Activated CD4-positive, alpha-beta T cell treated with anti-CD3 and anti-CD28 coated beads for 36 hours (primary cell): ENCODE data around the gene CTIF. TPM values are rescaled to one million over a fixed set of nuclear protein-coding genes. Genes with fewer than 3 reads are reported as not detected.

ENCODE experiments used
- ATAC-seq: fragments of 200-7000 bp; cut with Tn5 transposase; one replicate; pipeline ENCODE4 v1.10.0; 2021; ENCODE audit warnings: mild to moderate bottlenecking, moderate library complexity
- CTCF ChIA-PET: fragments of 350-600 bp; sonication (Branson Sonifier 250); formaldehyde crosslinking; loops from one replicate; lab custom pipeline; 2021; ENCODE audit warnings: antibody characterized with exemption; lab: Charles Lee
- POLR2A ChIA-PET: fragments of 350-600 bp; sonication (Branson Sonifier 250); formaldehyde crosslinking; loops from one replicate; lab custom pipeline; 2021; ENCODE audit warnings: antibody characterized with exemption, inconsistent platforms; lab: Charles Lee
- DNase-seq: peaks from one replicate; pipeline ENCODE4 v3.0.0-alpha.2; 2020
- H3K27ac Mint-ChIP-seq: one replicate; pipeline ENCODE4 v1.8.0; 2021; ENCODE audit warnings: mixed read lengths
- H3K27me3 Mint-ChIP-seq: one replicate; pipeline ENCODE4 v1.8.0; 2021; ENCODE audit warnings: mixed read lengths
- H3K36me3 Mint-ChIP-seq: one replicate; pipeline ENCODE4 v1.8.0; 2021; ENCODE audit warnings: low read depth, mixed read lengths
- H3K4me1 Mint-ChIP-seq: one replicate; pipeline ENCODE4 v1.8.0; 2021; ENCODE audit warnings: mixed read lengths
- H3K4me3 Mint-ChIP-seq: one replicate; pipeline ENCODE4 v1.8.0; 2021; ENCODE audit warnings: mild to moderate bottlenecking, moderate library complexity, mixed read lengths
- H3K9me3 Mint-ChIP-seq: one replicate; pipeline ENCODE4 v1.8.0; 2021; ENCODE audit warnings: low read depth, mixed read lengths
- intact Hi-C, 2 experiments: fragments of 100-400 bp; cut with DNase I in 1 of 2; cut with micrococcal nuclease in 1 of 2; formaldehyde crosslinking; loops; one replicate each; pipeline versions ENCODE4 v1.14.2 to v1.15.1; 2022 to 2024; cut with DNase I, micrococcal nuclease
- total RNA-seq, 2 experiments: library from RNA; stranded (reverse); gene quantifications; one replicate each; pipeline ENCODE4 v1.2.3, GENCODE V29; 2021

CTIF gene
- total RNA-seq, 2 experiments from 2014 or later = 4.5 to 5.3 TPM

GRCh38 chr18:48609820-48610815 is 71.3 kb downstream of the CTIF start:
- CTCF ChIA-PET = interaction anchor here (1.5 kb wide), 1 partner anchor 165 kb away, joined by 4 read pairs; no protein-coding TSS in a partner anchor
- no peak overlapping the region for H3K27ac Mint-ChIP-seq

GRCh38 chr18:48611203-48611602 is 72.4 kb downstream of the CTIF start:
- CTCF ChIA-PET = no interaction called here
- POLR2A ChIA-PET = no interaction called here
- no peaks in the 10 kb centered on the region for H3K27me3 Mint-ChIP-seq
- intact Hi-C loops = no loop called here
- no peak for DNase-seq
- H3K36me3 Mint-ChIP-seq = no peaks in the 10 kb centered on the region
- no peaks in the 10 kb centered on the region for H3K4me1 Mint-ChIP-seq
- H3K27ac Mint-ChIP-seq = no peak overlapping the region
- no peaks in the 10 kb centered on the region for H3K9me3 Mint-ChIP-seq
- no peak for ATAC-seq
- H3K4me3 Mint-ChIP-seq = no peak overlapping the region

More at GRCh38 chr18:48609820-48610815, 71.3 kb downstream of the CTIF start:
- Mint-ChIP-seq H3K36me3 (no peaks in the 10 kb centered on the region), H3K27me3 (no peaks in the 10 kb centered on the region), H3K9me3 (no peaks in the 10 kb centered on the region), H3K4me1 (no peaks in the 10 kb centered on the region), H3K4me3 (no peak overlapping the region)
- intact Hi-C loops = no loop called here
- DNase-seq (no peak), ATAC-seq (no peak)
- POLR2A ChIA-PET = no interaction called here

GRCh38 chr18:48611785-48612480 is 73.1 kb downstream of the CTIF start:
- ATAC-seq (no peak), DNase-seq (no peak)
- Mint-ChIP-seq H3K4me1 (no peaks in the 10 kb centered on the region), H3K36me3 (no peaks in the 10 kb centered on the region), H3K27me3 (no peaks in the 10 kb centered on the region), H3K9me3 (no peaks in the 10 kb centered on the region), H3K4me3 (no peak overlapping the region), H3K27ac (no peak overlapping the region)
- intact Hi-C loops = no loop called here
- POLR2A ChIA-PET = no interaction called here
- CTCF ChIA-PET = no interaction called here

- ATAC-seq = no peak
- intact Hi-C loops = no loop called here
- Mint-ChIP-seq H3K4me3 (no peak overlapping the region), H3K27ac (no peak overlapping the region), H3K27me3 (no peaks in the 10 kb centered on the region), H3K4me1 (no peaks in the 10 kb centered on the region), H3K36me3 (no peaks in the 10 kb centered on the region), H3K9me3 (no peaks in the 10 kb centered on the region)
- DNase-seq = no peak
- CTCF ChIA-PET = no interaction called here
- POLR2A ChIA-PET = no interaction called here
Measured at GRCh38 chr18:48612511-48612910, 73.7 kb downstream of the CTIF start.

- ChIA-PET CTCF (no interaction called here), POLR2A (no interaction called here)
- ATAC-seq = no peak
- H3K27ac Mint-ChIP-seq = no peak overlapping the region
- intact Hi-C loops = no loop called here
- H3K4me1 Mint-ChIP-seq = no peaks in the 10 kb centered on the region
- H3K36me3 Mint-ChIP-seq = no peaks in the 10 kb centered on the region
- H3K4me3 Mint-ChIP-seq = no peak overlapping the region
- H3K27me3 Mint-ChIP-seq = no peaks in the 10 kb centered on the region
- DNase-seq = no peak
- no peaks in the 10 kb centered on the region for H3K9me3 Mint-ChIP-seq
Measured at GRCh38 chr18:48612917-48613316, 74.1 kb downstream of the CTIF start.

GRCh38 chr18:48613589-48614404 is 75.0 kb downstream of the CTIF start:
- no peak overlapping the region for H3K27ac Mint-ChIP-seq
- CTCF ChIA-PET = no interaction called here
- no peaks in the 10 kb centered on the region for H3K4me1 Mint-ChIP-seq

GRCh38 chr18:48615566-48616401 is 77.0 kb downstream of the CTIF start:
- no peak for ATAC-seq
- no peaks in the 10 kb centered on the region for H3K36me3 Mint-ChIP-seq
- ChIA-PET CTCF (no interaction called here), POLR2A (no interaction called here)
- no peak for DNase-seq
- no peaks in the 10 kb centered on the region for H3K27me3 Mint-ChIP-seq
- intact Hi-C loops = no loop called here
- H3K4me3 Mint-ChIP-seq = no peak overlapping the region
- no peak overlapping the region for H3K27ac Mint-ChIP-seq
- H3K9me3 Mint-ChIP-seq = no peaks in the 10 kb centered on the region
- H3K4me1 Mint-ChIP-seq = no peaks in the 10 kb centered on the region

More at GRCh38 chr18:48613589-48614404, 75.0 kb downstream of the CTIF start:
- Mint-ChIP-seq H3K4me3 (no peak overlapping the region), H3K9me3 (no peaks in the 10 kb centered on the region), H3K27me3 (no peaks in the 10 kb centered on the region), H3K36me3 (no peaks in the 10 kb centered on the region)
- intact Hi-C loops = no loop called here
- POLR2A ChIA-PET = no interaction called here
- DNase-seq (no peak), ATAC-seq (no peak)

GRCh38 chr18:48616484-48617255 is 77.8 kb downstream of the CTIF start:
- intact Hi-C loops = no loop called here
- H3K9me3 Mint-ChIP-seq = no peaks in the 10 kb centered on the region

GRCh38 chr18:48617844-48618497 is 79.1 kb downstream of the CTIF start:
- intact Hi-C loops = no loop called here
- Mint-ChIP-seq H3K9me3 (no peaks in the 10 kb centered on the region), H3K27me3 (no peaks in the 10 kb centered on the region), H3K4me1 (no peaks in the 10 kb centered on the region), H3K36me3 (no peaks in the 10 kb centered on the region), H3K4me3 (no peak overlapping the region), H3K27ac (no peak overlapping the region)
- ChIA-PET POLR2A (no interaction called here), CTCF (interaction anchor here (1.1 kb wide), 1 partner anchor 45 kb away, joined by 3 read pairs; no protein-coding TSS in a partner anchor)
- ATAC-seq (no peak), DNase-seq (no peak)

More at GRCh38 chr18:48616484-48617255, 77.8 kb downstream of the CTIF start:
- H3K36me3 Mint-ChIP-seq = no peaks in the 10 kb centered on the region
- no peak for ATAC-seq
- POLR2A ChIA-PET = no interaction called here
- no peak for DNase-seq
- H3K4me3 Mint-ChIP-seq = no peak overlapping the region
- H3K27ac Mint-ChIP-seq = no peak overlapping the region
- no peaks in the 10 kb centered on the region for H3K4me1 Mint-ChIP-seq
- CTCF ChIA-PET = interaction anchor here (1.1 kb wide), 1 partner anchor 46 kb away, joined by 3 read pairs; no protein-coding TSS in a partner anchor
- no peaks in the 10 kb centered on the region for H3K27me3 Mint-ChIP-seq

- CTCF ChIA-PET = no interaction called here
- no peaks in the 10 kb centered on the region for H3K9me3 Mint-ChIP-seq
- POLR2A ChIA-PET = no interaction called here
- intact Hi-C loops = no loop called here
- ATAC-seq = no peak
- no peak overlapping the region for H3K4me3 Mint-ChIP-seq
- no peaks in the 10 kb centered on the region for H3K4me1 Mint-ChIP-seq
- H3K36me3 Mint-ChIP-seq = no peaks in the 10 kb centered on the region
- H3K27me3 Mint-ChIP-seq = no peaks in the 10 kb centered on the region
- H3K27ac Mint-ChIP-seq = no peak overlapping the region
- no peak for DNase-seq
Measured at GRCh38 chr18:48619016-48619415, 80.2 kb downstream of the CTIF start.
